ENCODE results near the gene PLSCR1. TPM values are rescaled to one million over a fixed set of nuclear protein-coding genes. Genes with fewer than 3 reads are reported as not detected.
"Not testable (repeated sequence)": the region's sequence is repeated elsewhere in the genome, so short reads cannot be mapped to it uniquely, and the experiment has no call there.

PLSCR1 gene
- total and polyA plus RNA-seq, 5 experiments from 2014 or later, result 17.2 to 27.3 (median 20.8) TPM

- H3K27ac Mint-ChIP-seq, result no peak overlapping the region
- peaks cover 8 to 33% (median 20%) of the 10 kb centered on the region in 5 donors for H3K27me3 Mint-ChIP-seq
- peaks cover 0 to 15% (median 5%) of the 10 kb centered on the region in 9 donors for H3K9me3 Mint-ChIP-seq
- H3K4me1 Mint-ChIP-seq, result no peaks in the 10 kb centered on the region
- ATAC-seq, result no peak
- H3K4me3 Mint-ChIP-seq, result no peak overlapping the region
- POLR2A ChIA-PET, result no interaction called here
- no peak for DNase-seq
- H3K36me3 Mint-ChIP-seq, result peaks cover 0 to 10% (median 5%) of the 10 kb centered on the region in 3 donors
These were observed 68.2 kb downstream of the PLSCR1 start for GRCh38 chr3:146476094-146476740.

GRCh38 chr3:146474976-146475375 lies 69.4 kb downstream of the PLSCR1 start:
- H3K27ac Mint-ChIP-seq, H3K36me3 Mint-ChIP-seq, H3K4me1 Mint-ChIP-seq, POLR2A ChIA-PET, H3K9me3 Mint-ChIP-seq, H3K4me3 Mint-ChIP-seq, ATAC-seq, DNase-seq: not testable (repeated sequence)
- H3K27me3 Mint-ChIP-seq, result peaks cover 8 to 26% (median 17%) of the 10 kb centered on the region in 5 donors

GRCh38 chr3:146473726-146474125 lies 70.7 kb downstream of the PLSCR1 start:
- Mint-ChIP-seq H3K27me3 (peaks cover 5 to 20% (median 11%) of the 10 kb centered on the region in 5 donors), H3K27ac (no peak overlapping the region), H3K4me3 (no peak overlapping the region), H3K36me3 (no peaks in the 10 kb centered on the region), H3K9me3 (peaks cover 0 to 2% (median 0%) of the 10 kb centered on the region in 9 donors), H3K4me1 (peaks cover 0 to 11% (median 7%) of the 10 kb centered on the region in 4 donors)
- no peak for ATAC-seq
- no peak for DNase-seq
- POLR2A ChIA-PET, result no interaction called here

GRCh38 chr3:146472611-146473010 lies 71.8 kb downstream of the PLSCR1 start:
- Mint-ChIP-seq H3K36me3 (no peaks in the 10 kb centered on the region), H3K4me3 (no peak overlapping the region), H3K27ac (no peak overlapping the region), H3K9me3 (no peaks in the 10 kb centered on the region), H3K27me3 (peaks cover 0 to 20% (median 7%) of the 10 kb centered on the region in 5 donors), H3K4me1 (peaks cover under 1 to 11% (median 8%) of the 10 kb centered on the region in 4 donors)
- ATAC-seq (no peak), DNase-seq (no peak)
- POLR2A ChIA-PET, result no interaction called here

GRCh38 chr3:146471012-146471411 lies 73.4 kb downstream of the PLSCR1 start:
- Mint-ChIP-seq H3K36me3 (no peaks in the 10 kb centered on the region), H3K4me1 (peaks cover 2 to 11% (median 8%) of the 10 kb centered on the region in 4 donors), H3K27me3 (peaks cover 0 to 20% (median 7%) of the 10 kb centered on the region in 5 donors), H3K4me3 (peak overlapping the region in 7 of 10 donors; percentile 72 to 88 (median 84)), H3K9me3 (no peaks in the 10 kb centered on the region), H3K27ac (peak overlapping the region in 2 of 10 donors; percentile 67 to 81)
- POLR2A ChIA-PET, result no interaction called here
- no peak for DNase-seq
- no peak for ATAC-seq

- Mint-ChIP-seq H3K4me3 (peak overlapping the region; percentile 72 to 88 (median 82)), H3K27me3 (peaks cover 0 to 20% (median 7%) of the 10 kb centered on the region in 5 donors), H3K9me3 (no peaks in the 10 kb centered on the region), H3K4me1 (peaks cover 2 to 14% (median 11%) of the 10 kb centered on the region in 4 donors), H3K27ac (peak overlapping the region in 6 of 10 donors; percentile 6 to 91 (median 70)), H3K36me3 (no peaks in the 10 kb centered on the region)
- POLR2A ChIA-PET, result no interaction called here
- ATAC-seq (no peak), DNase-seq (no peak)
These were observed 73.9 kb downstream of the PLSCR1 start for GRCh38 chr3:146470425-146470990.

- DNase-seq (peak; percentile 56 to 86 (median 74)), ATAC-seq (peak; percentile 94 to 95)
- Mint-ChIP-seq H3K9me3 (no peaks in the 10 kb centered on the region), H3K4me1 (peaks cover 2 to 16% (median 11%) of the 10 kb centered on the region in 4 donors), H3K27ac (peak within 1 kb of the TSS; percentile 67 to 93 (median 84)), H3K27me3 (peaks cover 0 to 9% (median 3%) of the 10 kb centered on the region in 5 donors), H3K4me3 (peak within 1 kb of the TSS; percentile 72 to 88 (median 82)), H3K36me3 (no peaks in the 10 kb centered on the region)
- POLR2A ChIA-PET, result interaction anchor here (1.6 kb wide), 1 partner anchor 75 kb away, joined by 6 read pairs; the partner anchor contains the start of gene PLSCR1
These were observed 75.0 kb downstream of the PLSCR1 start, which contains the start of gene PLSCR2 for GRCh38 chr3:146469150-146470017. TSS of gene PLSCR2 (minus strand) at chr3:146469561. CDS start at chr3:146459904, 9,657 bp downstream.

- Mint-ChIP-seq H3K27me3 (peaks cover 0 to 2% (median 0%) of the 10 kb centered on the region in 5 donors), H3K4me3 (peak overlapping the region; percentile 72 to 88 (median 82)), H3K9me3 (no peaks in the 10 kb centered on the region), H3K27ac (peak overlapping the region; percentile 56 to 93 (median 82)), H3K36me3 (no peaks in the 10 kb centered on the region), H3K4me1 (peaks cover 2 to 16% (median 11%) of the 10 kb centered on the region in 4 donors)
- no peak for ATAC-seq
- POLR2A ChIA-PET, result interaction anchor here (1.6 kb wide), 1 partner anchor 76 kb away, joined by 6 read pairs; the partner anchor contains the start of gene PLSCR1
- DNase-seq, result no peak
These were observed 75.7 kb downstream of the PLSCR1 start for GRCh38 chr3:146468671-146469149.

- ATAC-seq, result no peak
- Mint-ChIP-seq H3K4me3 (peak overlapping the region in 7 of 10 donors; percentile 14 to 88 (median 80)), H3K36me3 (peaks cover 0 to 5% (median 3%) of the 10 kb centered on the region in 3 donors), H3K27ac (peak overlapping the region in 9 of 10 donors; percentile 9 to 93 (median 79)), H3K9me3 (peaks cover 0 to 2% (median 0%) of the 10 kb centered on the region in 9 donors), H3K4me1 (peaks cover 5 to 16% (median 11%) of the 10 kb centered on the region in 4 donors), H3K27me3 (no peaks in the 10 kb centered on the region)
- no peak for DNase-seq
- POLR2A ChIA-PET, result interaction anchor here (1.6 kb wide), 1 partner anchor 76 kb away, joined by 6 read pairs; the partner anchor contains the start of gene PLSCR1
These were observed 76.2 kb downstream of the PLSCR1 start for GRCh38 chr3:146468234-146468633.

GRCh38 chr3:146466604-146467003 lies 77.8 kb downstream of the PLSCR1 start:
- Mint-ChIP-seq H3K9me3 (peaks cover 0 to 2% (median 0%) of the 10 kb centered on the region in 9 donors), H3K27ac (peak overlapping the region in 1 of 10 donors; percentile 22), H3K36me3 (peaks cover 0 to 5% (median 3%) of the 10 kb centered on the region in 3 donors), H3K4me3 (no peak overlapping the region), H3K27me3 (no peaks in the 10 kb centered on the region), H3K4me1 (peaks cover 5 to 16% (median 11%) of the 10 kb centered on the region in 4 donors)
- DNase-seq (no peak), ATAC-seq (no peak)
- POLR2A ChIA-PET, result no interaction called here

GRCh38 chr3:146465693-146466465 lies 78.5 kb downstream of the PLSCR1 start:
- Mint-ChIP-seq H3K27me3 (no peaks in the 10 kb centered on the region), H3K36me3 (peaks cover 0 to 5% (median 3%) of the 10 kb centered on the region in 3 donors), H3K9me3 (peaks cover 0 to 2% (median 0%) of the 10 kb centered on the region in 9 donors), H3K4me1 (peaks cover 5 to 16% (median 11%) of the 10 kb centered on the region in 4 donors), H3K27ac (peak overlapping the region in 1 of 10 donors; percentile 22), H3K4me3 (no peak overlapping the region)
- DNase-seq (no peak), ATAC-seq (no peak)
- POLR2A ChIA-PET, result no interaction called here
